ENCODE measurements around the gene MYO9A.

The MYO9A gene, protein sequence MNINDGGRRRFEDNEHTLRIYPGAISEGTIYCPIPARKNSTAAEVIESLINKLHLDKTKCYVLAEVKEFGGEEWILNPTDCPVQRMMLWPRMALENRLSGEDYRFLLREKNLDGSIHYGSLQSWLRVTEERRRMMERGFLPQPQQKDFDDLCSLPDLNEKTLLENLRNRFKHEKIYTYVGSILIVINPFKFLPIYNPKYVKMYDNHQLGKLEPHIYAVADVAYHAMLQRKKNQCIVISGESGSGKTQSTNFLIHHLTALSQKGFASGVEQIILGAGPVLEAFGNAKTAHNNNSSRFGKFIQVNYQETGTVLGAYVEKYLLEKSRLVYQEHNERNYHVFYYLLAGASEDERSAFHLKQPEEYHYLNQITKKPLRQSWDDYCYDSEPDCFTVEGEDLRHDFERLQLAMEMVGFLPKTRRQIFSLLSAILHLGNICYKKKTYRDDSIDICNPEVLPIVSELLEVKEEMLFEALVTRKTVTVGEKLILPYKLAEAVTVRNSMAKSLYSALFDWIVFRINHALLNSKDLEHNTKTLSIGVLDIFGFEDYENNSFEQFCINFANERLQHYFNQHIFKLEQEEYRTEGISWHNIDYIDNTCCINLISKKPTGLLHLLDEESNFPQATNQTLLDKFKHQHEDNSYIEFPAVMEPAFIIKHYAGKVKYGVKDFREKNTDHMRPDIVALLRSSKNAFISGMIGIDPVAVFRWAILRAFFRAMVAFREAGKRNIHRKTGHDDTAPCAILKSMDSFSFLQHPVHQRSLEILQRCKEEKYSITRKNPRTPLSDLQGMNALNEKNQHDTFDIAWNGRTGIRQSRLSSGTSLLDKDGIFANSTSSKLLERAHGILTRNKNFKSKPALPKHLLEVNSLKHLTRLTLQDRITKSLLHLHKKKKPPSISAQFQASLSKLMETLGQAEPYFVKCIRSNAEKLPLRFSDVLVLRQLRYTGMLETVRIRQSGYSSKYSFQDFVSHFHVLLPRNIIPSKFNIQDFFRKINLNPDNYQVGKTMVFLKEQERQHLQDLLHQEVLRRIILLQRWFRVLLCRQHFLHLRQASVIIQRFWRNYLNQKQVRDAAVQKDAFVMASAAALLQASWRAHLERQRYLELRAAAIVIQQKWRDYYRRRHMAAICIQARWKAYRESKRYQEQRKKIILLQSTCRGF (N-terminal part only)

DNA sequence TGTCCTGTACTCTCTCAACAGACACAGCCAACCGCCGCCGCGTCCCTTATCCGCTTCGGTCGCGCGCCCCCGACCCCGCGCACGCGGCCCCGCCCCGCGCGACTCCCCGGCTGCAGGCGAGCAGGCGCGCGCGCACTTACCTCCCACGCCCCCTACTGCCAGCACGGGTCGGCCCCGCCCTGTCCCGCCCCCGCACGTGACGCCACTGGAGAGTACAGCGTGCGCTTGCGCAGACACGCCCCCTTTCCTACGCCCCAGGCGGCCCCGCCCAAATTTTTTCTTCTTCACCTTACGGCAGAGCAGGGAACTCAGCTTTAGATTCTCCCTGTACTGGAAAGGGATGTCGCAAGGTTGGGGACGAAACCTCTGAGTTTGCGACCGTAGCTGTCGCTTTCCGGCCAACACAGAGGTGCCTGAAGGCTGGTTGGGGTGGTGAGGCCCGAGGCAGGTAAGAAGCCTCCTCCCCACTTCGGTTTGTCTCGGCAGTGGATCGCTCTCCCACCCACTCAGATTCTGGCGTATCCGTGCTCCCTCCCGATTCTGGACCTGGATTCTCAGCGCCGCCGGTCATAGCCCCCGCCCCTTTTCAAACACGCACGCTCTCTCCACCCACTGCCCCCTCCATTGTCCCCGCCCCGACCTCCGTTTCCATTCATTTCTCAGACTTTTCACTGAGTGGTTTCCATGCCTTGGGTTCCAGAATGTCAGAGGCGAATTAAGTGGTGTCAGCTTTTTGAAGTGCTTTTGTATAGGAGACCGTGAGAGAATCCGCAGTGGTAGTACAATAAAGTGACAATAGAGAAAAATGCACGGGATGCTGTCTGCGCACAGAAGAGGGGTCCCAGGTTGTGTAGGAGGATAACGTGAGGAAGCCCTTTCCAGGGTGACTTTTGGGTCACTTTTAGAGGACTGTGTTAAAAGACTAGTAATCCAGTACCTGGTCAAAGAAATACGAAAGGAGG lies at the start of gene MYO9A, which contains the start of gene SENP8:
Gene MYO9A, minus strand, starts transcription at position 134 of the 962 bp plus-strand sequence. CDS start 71,587 bp downstream, outside the sequence.
Gene SENP8, plus strand, starts transcription at position 387 of the 962 bp plus-strand sequence. CDS start 21,221 bp downstream, outside the sequence.
- DNase-seq: peak; percentile 99

- DNase-seq: no peak
Observed at GRCh38 chr15:72167445-72167844, 49.5 kb upstream of the MYO9A start.

- DNase-seq: no peak
Observed at GRCh38 chr15:72166716-72167417, 48.9 kb upstream of the MYO9A start.

- DNase-seq: no peak
Observed at GRCh38 chr15:72163719-72164118, 45.8 kb upstream of the MYO9A start.

- DNase-seq: no peak
Observed at GRCh38 chr15:72162569-72162968, 44.6 kb upstream of the MYO9A start.

DNA sequence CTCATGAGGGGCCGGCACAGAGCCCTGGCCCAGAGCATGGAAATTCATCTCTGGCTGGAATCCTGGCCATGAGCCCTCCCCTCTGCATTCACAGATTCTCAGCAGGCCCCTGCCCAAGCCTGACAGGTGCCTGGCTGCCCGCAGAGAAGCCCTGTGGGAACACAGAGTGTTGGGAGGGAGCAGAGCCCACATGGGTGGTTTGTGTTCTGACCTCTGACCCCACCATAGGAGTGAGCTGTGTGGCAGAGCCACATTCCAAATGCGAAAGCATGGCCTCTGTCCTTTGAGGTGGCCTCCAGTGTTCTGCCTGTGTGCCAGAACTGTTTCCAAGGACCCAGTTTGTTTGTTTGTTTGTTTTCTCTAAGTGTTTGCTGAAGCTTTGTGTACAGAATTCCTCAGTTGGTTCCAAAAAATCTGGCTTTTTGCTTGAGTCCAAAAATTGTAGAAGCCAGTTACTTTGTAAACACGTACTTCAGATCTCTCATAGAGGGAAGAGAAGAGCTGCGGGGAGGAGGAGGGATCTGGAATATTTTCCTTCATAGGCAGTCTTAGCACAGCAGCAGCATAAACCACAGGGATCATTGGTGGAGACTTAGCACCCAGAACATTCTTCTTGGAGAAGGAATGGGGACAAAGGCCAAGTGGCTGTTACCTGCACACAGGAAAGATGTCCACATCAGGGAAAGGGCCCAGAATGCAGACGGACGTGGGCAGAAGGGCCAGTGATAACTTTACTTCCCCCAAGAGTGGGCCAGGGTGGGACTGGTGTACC lies 43.6 kb upstream of the MYO9A start:
- no peak for DNase-seq

- DNase-seq: no peak
Observed at GRCh38 chr15:72160696-72161245, 42.8 kb upstream of the MYO9A start.

DNA sequence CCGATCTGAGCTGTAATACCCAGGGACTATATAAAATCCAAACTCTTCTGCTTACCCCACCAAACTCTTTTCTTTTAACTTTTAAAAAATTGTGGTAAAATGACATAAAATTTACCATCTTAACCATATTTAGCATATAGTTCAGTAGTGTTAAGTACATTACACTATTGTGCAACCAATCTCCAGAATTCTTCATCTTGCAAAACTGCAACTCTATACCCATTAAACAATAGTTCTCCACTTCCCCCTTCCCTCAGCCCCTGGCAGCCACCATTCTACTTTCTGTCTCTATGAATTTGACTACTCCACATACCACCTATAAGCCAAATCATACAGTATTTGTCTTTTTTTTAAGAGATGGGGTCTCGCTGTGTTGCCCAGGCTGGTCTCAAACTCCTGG lies 39.0 kb upstream of the MYO9A start:
- DNase-seq: no peak

- DNase-seq: peak; percentile 79
Observed at GRCh38 chr15:72155635-72156616, 38.0 kb upstream of the MYO9A start.

DNA sequence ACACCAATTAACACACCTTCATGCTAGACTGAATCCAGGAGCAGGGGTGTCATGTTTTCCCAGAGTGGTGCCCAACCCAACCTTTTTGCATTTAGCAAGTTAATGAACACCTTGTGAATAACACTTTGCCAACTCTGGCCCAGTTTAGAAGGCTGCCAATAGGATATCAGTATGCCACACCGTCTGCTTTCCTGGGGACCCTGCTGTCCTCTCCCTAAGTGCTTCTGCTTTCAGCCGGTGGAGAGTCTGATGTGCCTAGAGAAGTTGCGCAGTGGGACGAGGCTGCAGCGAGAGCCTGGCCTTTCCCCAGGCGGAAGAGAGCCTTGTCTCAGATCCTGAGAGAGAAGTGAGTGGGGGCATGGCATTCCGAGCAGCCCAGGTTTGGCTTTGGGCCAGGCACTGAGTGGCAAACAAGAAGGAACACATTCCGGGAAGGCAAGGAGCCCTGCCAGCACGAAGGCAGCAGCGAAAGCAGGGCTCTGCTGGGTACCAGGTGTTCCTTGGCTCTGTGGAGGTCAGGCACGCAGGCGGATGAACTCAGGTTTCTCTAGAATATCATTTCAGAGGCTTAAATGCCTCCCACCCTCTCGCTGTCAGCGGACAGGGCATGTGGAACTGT lies 37.2 kb upstream of the MYO9A start:
- DNase-seq: no peak

DNA sequence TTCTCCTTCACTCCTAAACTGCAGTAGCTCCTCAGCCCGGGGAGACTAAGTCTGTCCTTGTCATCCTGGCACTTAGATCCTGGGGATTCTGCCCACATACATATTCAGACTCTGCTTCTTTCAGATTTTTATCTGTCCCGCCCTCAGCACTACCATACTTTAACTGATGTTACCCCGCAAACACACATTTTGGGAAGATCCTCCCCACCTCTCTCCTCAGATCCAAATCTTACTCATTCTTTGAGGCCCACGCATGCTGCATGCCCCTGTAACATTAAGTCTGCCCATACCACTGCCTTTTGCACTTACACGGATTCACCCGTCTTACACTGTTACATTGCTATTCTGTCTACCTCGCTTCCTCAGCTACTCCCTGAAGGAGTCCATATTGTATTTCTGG lies 36.4 kb upstream of the MYO9A start:
- DNase-seq: no peak

DNA sequence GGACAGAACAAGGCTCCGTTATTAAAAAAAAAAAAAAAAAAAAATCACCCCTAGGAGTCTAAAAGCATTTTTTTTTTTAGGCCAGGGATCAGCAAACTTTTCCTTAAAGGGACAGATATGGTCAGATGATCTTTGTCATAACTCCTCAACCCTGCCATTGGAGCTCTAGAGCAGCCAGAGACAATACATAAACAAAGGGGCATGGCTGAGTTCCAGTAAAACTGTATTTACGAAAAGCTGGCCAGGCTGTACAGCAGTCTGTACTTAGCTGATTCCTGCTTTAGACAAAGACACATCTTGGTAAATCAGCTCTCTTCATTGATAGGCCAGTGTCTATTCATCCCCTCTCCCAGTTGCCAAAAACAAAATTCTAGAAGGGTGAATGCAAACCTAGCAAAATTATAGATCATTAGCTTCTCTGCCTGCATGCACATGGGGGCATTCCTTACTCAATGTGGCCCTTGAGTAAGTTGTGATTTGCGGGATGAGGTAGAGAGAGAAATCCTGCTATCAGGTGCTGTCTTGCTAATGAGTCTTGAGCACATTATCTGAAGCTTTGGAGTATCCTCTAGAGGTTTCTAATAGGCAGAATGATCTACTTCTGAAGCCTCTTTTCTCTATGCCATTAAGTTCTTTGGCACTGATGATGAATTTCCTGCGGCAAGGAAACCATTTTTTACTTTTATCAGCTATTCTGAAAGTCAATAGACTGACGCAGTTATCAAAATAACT lies 35.5 kb upstream of the MYO9A start:
- no peak for DNase-seq

GRCh38 chr15:72147418-72147817 lies 29.5 kb upstream of the MYO9A start:
- DNase-seq: no peak

GRCh38 chr15:72146934-72147333 lies 29.0 kb upstream of the MYO9A start:
- no peak for DNase-seq

GRCh38 chr15:72146221-72146620 lies 28.3 kb upstream of the MYO9A start:
- DNase-seq: no peak

- no peak for DNase-seq
Observed at GRCh38 chr15:72141171-72142084, 23.5 kb upstream of the MYO9A start.

DNA sequence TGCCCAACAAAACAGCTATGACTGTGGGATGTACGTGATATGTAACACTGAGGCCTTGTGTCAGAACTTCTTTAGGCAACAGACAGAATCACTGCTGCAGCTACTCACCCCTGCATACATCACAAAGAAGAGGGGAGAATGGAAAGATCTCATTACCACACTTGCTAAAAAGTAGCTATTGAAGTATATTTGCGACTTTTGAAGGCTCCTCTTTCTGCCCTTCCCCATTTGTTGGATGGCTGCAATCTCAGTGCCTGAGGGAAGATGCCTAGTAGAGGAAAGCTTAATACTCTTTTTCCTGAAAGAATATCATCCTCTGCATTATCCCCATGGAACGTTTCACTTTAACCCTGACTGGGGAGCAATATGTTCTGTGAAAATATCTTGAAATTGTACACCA lies 22.1 kb upstream of the MYO9A start:
- DNase-seq: no peak

All from CD4-positive, alpha-beta T cell treated with Interleukin-10 for 1 hour (primary cell).